GM10847 (cell line): ENCODE results near the gene TRIM24.

Experiments
- POLR2A ChIP-seq: IDR thresholded peaks from 2 replicates; pipeline ENCODE4 v1.6.1; 2011; ENCODE audit not compliant: insufficient read length; ENCODE audit errors: extremely low read depth

Gene TRIM24

GRCh38 chr7:138551102-138551501 is 91.0 kb downstream of the TRIM24 start:
- no peak for TF ChIP-seq POLR2A

GRCh38 chr7:138553805-138554204 is 93.7 kb downstream of the TRIM24 start:
- TF ChIP-seq POLR2A: no peak

- no peak for TF ChIP-seq POLR2A
These were observed 94.6 kb downstream of the TRIM24 start for GRCh38 chr7:138554674-138555073.

GRCh38 chr7:138555684-138556083 is 95.6 kb downstream of the TRIM24 start:
- no peak for TF ChIP-seq POLR2A

DNA sequence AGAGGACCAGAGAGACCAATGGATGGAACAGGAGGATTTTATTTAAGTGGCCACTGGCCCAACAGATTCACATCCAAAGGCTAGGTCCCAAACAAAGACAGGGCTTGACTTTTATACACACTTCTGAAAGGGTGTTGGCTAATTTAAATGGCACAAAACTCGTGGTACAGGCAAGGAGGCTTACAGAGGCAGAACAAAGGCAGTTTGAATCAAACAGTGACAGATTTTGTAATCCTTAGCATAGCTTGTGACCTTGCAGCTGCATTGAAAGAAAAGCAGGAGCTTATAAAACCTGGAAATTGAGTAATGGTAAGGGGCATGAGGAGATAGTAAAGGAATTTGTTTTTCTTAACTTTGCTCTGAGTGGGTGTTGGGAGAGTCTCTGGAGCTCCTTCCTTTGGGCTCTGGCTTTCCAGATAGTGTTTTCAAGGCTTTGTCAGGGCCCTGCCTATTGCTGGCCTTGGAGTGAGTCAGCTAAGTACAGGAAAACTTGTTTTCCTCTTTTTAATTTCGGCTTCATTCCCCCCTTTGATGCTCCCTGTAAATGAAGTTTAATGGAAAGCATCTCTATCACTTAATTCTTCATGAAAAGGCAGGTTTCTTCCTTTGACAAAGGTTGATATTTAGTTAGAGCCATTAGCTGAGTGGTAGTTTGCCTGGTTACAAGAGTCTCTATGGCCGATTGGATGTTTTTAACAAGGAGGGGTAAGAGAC is 96.9 kb downstream of the TRIM24 start:
- TF ChIP-seq POLR2A: no peak

DNA sequence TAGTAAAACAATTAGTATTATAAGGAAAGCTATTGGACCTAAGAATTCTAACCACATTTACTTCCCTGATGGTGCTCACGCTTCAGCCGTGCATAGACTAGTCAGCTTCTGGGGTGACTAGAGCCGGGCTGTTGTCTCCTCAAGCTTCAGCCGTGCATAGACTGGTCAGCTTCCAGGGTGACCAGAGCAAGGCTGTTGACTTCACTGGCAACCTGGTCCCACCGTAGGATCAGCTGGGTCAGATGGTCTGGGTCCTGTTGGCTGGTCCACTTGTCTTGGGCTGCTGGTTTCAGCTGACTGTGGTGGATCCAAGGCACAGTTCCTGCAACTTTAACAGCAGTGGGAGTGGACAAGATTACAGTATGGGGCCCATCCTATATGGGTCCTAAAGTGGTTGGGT is 99.4 kb downstream of the TRIM24 start:
- TF ChIP-seq POLR2A: no peak

GRCh38 chr7:138563808-138564207 is 103.7 kb downstream of the TRIM24 start:
- TF ChIP-seq POLR2A: no peak

- no peak for TF ChIP-seq POLR2A
These were observed 104.3 kb downstream of the TRIM24 start for GRCh38 chr7:138564365-138564764.

- TF ChIP-seq POLR2A: no peak
These were observed 105.0 kb downstream of the TRIM24 start for GRCh38 chr7:138565071-138565450.

DNA sequence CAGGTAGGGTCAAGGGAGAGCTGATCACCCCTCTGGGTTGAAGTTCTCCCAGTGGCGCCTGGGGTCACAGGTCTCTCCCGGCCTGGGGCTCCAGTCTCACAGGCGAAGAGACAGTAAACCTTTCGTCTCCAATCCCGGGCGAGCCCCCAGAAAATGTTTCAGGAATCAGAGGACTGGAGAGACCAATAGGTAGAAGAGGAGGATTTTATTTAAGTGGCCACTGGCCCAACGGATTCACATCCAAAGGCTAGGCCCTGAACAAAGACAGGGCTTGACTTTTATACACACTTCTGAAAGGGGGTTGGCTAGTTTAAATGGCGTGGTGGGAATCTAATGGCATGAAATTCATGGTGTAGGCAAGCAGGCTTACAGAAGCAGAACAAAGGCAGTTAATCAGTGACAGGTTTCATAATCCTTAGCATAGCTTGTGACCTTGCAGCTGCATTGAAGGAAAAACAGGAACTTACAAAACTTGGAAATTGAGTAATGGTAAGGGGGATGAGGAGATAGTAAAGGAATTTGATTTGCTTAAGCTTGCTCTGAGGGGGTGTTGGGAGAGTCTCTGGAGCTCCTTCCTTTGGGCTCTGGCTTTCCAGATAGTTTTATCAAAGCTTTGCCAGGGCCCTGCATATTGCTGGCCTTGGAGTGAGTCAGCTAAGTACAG is 105.5 kb downstream of the TRIM24 start:
- TF ChIP-seq POLR2A: no peak

DNA sequence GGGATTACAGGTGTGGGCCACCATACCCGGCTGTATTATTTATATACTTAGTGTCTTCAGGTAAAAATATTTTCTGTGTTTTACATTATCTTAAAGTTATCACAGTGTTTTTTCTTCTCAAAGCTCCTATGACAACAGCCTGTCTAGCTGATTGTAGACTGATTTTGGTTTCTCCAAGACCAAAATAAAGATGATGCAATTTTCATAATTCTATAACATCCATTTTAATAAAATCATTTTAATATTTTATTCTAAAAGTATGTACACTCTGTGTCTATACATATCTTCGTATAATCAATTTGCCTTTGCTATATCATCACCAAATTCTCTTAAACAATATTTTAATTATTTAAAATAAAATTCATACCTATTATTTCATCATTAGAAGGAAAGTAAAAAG is 108.6 kb downstream of the TRIM24 start:
- TF ChIP-seq POLR2A: no peak

GRCh38 chr7:138569418-138569817 is 109.4 kb downstream of the TRIM24 start:
- TF ChIP-seq POLR2A: no peak

DNA sequence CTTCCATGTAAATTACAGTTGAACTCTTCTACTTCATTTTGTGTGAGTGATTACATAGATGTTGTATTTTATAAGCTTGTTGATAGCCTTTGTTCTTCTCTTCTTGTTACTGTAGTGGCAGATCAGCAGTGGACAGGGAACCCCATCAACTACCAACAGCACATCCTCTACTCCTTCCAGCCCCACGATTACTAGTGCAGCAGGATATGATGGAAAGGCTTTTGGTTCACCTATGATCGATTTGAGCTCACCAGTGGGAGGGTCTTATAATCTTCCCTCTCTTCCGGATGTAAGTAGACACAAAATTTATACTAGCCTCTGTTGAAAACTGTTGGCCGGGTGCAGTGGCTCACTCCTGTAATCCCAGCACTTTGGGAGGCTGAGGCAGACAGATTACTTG is 110.7 kb downstream of the TRIM24 start:
- no peak for TF ChIP-seq POLR2A

- no peak for TF ChIP-seq POLR2A
These were observed 113.7 kb downstream of the TRIM24 start for GRCh38 chr7:138573741-138574140.

DNA sequence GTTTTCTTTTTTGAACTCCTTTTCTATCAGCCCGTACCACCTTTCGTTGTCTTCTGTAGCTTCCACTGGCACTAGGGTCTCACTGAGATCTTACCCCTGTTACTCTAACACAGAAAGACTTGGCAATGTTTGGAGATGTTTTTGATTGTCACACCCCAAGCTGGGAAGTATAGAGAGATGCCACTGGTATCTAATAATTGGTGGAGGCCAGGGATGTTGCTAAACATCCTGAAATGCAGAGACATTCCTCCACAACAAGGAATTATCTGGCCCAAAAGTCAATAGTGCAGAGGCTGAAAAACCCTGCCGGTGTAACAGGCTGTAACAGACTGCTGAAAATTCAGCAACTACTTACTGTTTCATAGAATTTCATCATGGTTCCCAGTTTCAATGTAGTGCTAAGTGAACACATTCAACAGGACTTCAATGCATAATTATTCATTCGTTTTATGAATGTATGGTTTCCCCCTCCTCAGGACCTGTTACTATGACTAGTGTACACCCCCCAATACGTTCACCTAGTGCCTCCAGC is 115.9 kb downstream of the TRIM24 start:
- no peak for TF ChIP-seq POLR2A

DNA sequence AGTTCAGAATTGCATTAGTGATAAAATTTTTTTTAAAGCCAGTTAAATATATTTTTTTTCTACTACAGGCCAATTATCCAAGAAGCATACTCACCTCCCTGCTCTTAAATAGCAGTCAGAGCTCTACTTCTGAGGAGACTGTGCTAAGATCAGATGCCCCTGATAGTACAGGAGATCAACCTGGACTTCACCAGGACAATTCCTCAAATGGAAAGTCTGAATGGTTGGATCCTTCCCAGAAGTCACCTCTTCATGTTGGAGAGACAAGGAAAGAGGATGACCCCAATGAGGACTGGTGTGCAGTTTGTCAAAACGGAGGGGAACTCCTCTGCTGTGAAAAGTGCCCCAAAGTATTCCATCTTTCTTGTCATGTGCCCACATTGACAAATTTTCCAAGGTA is 119.1 kb downstream of the TRIM24 start:
- TF ChIP-seq POLR2A: no peak

- no peak for TF ChIP-seq POLR2A
These were observed 119.6 kb downstream of the TRIM24 start for GRCh38 chr7:138579671-138580070.
